GM21737 (cell line): ENCODE data around the gene CPT2.

Experiments used
- ATAC-seq: cut with Tn5 transposase; IDR thresholded peaks from one replicate; pipeline ENCODE4 v1.9.1; 2021; ENCODE audit warnings: mild to moderate bottlenecking, moderate library complexity; ENCODE audit not compliant: unreplicated experiment

Gene CPT2

GRCh38 chr1:53196485-53197290 lies at the start of gene CPT2:
CPT2 (plus strand) TSS chr1:53196824; CDS start chr1:53196944, 120 bp downstream.
- ATAC-seq = peak; percentile 99

DNA sequence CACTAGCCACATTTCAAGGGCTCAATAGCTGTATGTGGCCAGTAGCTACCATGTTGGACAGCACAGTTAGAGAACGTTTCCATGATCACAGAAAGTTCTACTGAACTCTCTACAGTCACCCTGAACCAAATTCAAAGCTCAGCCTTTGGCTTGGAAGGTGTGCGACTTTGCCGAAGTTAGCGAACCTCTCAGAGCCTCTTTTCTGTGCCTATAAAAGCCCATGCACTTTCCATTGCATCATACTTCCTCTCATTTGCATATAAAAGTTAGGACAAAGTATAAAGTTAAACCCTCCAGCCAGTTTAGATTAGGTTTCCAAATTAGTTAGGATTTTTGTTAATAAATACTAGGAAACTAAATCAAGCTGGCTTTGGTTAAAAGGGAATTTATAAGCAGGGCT lies 49.5 kb upstream of the CPT2 start:
- ATAC-seq = no peak

- no peak for ATAC-seq
These were observed 48.5 kb upstream of the CPT2 start for GRCh38 chr1:53148123-53148522.

DNA sequence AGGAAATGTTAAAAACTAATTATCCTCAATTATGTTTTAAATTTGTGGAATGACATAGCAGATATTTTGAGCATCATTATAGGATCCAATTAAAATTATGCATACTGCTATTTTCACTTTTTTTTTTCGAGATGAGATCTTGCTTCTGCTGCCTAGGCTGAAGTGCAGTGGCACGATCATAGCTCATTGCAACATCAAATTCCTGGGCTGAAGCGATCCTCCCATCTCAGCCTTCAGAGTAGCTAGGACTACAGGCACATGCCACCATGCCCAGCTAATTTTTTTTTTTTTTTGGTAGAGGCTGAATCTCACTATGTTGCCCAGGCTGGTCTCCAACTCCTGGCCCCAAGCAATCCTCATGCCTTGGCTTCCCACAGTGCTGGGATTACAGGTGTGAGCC lies 42.9 kb upstream of the CPT2 start:
- no peak for ATAC-seq

DNA sequence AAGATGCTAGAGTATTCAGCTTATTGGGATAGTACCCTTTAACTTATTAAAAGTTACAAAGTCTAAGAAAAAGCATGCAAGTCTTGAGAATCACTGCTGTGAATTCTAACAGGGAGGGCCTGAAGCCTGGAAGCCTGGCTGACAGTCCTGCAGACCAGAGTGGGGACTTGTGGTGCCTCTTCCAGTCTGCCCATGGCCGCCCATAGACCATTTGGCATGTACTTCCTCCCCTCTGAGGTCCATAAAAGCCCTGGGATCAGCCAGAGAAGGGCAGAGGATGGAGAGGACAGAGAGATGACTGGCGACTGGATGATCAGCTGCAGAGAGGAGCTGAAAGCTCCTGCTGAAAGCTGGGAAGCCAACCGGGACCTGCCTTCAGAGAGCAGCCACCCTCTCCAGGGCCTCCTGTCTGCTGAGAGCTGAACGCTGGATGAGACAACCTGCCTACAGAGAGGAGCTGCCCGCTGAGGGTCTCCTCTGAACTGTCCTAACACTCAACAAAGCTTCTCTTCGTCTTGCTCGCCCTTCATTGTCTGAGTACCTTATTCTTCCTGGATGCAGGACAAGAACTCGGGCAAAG lies 41.7 kb upstream of the CPT2 start:
- no peak for ATAC-seq

- ATAC-seq = no peak
These were observed 41.1 kb upstream of the CPT2 start for GRCh38 chr1:53155534-53155933.

DNA sequence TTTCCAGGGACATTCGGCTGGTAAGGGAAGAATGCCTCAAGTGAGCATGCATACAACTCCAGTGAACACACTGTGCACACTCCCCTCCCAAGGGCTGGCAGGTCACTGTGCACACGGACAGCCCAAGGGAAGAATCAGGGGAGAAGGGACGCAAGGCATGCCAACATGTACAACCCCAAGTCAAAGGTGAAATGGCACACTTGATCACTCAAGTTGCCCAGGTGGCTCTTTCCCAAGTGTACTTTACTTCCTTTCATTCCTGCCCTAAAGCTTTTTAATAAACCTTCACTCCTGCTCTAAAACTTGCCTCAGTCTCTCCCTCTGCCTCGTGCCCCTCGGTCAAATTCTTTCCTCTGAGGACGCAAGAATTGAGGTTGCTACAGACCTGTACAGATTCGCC lies 40.7 kb upstream of the CPT2 start:
- no peak for ATAC-seq

- ATAC-seq = no peak
These were observed 39.8 kb upstream of the CPT2 start for GRCh38 chr1:53156783-53157182.

GRCh38 chr1:53158900-53159299 lies 37.7 kb upstream of the CPT2 start:
- ATAC-seq = no peak

- ATAC-seq = no peak
These were observed 35.7 kb upstream of the CPT2 start for GRCh38 chr1:53160924-53161378.

- no peak for ATAC-seq
These were observed 34.0 kb upstream of the CPT2 start for GRCh38 chr1:53162621-53163020.

- no peak for ATAC-seq
These were observed 33.3 kb upstream of the CPT2 start for GRCh38 chr1:53163291-53163768.

DNA sequence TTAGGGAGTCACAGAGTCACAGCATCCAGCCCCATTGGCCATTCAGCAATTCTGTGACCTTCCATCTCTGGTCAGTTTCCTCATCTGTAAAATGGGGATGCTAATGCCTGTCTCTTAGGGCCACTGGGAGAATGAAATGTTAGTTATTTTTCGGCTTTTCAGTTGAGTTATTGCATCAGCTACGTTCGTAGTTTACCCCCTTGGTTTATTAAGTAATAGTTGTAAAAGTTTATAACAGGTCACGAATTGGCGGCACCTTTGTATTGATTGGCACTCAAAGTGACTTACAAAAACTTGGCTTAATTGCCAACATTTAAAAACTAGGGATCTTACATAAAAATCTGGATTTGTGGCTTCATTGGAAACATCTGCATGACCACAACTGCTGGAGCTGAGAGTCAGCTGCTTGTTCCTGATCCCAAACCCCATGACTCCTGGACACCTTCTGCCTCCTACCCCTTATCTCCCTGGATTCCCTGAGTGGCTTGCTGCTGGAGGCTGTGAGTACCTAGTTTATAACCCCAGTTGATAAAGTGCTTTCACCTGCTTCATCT lies 31.1 kb upstream of the CPT2 start:
- ATAC-seq = no peak

DNA sequence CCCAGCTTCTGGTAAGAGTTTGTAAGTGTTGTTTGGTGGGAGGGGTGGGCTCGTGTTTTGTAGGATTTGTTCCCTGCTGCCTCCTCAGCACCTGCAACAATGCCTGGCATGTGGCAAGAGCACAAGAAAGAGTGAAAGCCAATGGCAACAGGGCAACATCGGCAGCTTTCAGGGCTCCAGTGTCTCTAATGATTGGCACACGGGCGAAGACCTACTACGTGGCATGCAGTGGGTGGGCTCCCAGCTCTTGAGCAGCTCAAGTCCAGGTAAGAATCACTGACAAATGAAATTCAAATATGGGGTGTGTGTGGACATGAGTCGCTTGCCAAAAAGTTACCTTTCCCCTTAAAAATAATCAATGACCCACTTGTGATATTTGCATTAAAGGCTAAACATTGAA lies 30.3 kb upstream of the CPT2 start:
- ATAC-seq = no peak

- no peak for ATAC-seq
These were observed 29.7 kb upstream of the CPT2 start for GRCh38 chr1:53166912-53167311.

GRCh38 chr1:53172426-53173128 lies 24.0 kb upstream of the CPT2 start:
- ATAC-seq = no peak

DNA sequence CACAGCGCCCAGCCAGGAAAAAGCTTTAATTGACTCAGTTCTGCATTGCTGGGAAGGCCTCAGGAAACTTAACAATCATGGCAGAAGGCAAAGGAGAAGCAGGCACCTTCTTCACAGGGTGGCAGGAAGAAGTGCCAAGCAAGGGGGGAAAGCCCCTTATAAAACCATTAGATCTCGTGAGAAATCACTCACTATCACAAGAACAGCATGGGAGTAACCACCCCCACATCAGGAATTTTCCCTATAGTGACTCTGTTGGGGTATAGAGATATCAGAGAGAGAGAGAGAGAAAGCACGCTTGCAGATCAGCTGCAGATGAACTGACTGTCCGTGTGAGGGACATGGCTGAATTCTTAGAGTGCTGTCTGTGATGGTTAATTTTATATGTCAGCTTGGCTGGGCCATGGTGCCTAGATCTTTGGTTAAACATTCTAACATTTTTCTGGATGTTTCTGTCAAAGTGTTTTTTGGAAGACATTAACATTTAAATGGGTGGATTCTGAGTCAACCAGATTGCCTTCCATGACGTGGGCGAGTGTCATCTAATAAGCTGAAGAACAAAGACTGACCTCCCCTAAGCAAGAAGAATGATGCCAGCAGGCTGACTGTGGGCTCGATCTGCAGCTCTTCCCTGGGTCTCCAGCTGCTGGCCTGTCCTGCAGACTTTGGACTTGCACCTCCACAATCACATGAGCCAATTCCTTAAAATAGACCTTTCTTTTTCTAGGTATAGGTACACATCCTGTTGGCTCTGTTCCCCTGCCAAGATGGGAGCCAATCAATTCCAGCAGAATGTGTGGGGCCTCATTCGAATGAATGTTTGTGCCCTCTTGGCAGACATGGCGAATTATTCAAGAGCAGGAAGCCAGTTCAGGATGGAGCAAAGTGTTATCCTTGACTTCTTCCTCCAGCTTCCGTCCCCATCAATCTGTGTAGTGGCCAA lies 21.4 kb upstream of the CPT2 start:
- ATAC-seq = no peak

GRCh38 chr1:53176452-53177208 lies 20.0 kb upstream of the CPT2 start:
- no peak for ATAC-seq

- no peak for ATAC-seq
These were observed 16.4 kb upstream of the CPT2 start for GRCh38 chr1:53180226-53180625.

GRCh38 chr1:53180951-53181350 lies 15.7 kb upstream of the CPT2 start:
- no peak for ATAC-seq
